GM18858 (cell line): Measurements from ENCODE around the gene TRMT1.

Experiments
- ATAC-seq: cut with Tn5 transposase; IDR thresholded peaks from one replicate; pipeline ENCODE4 v1.9.1; 2021; ENCODE audit not compliant: unreplicated experiment

Gene TRMT1

GRCh38 chr19:13092606-13093235 is 23.8 kb downstream of the TRMT1 start:
- ATAC-seq = no peak

- no peak for ATAC-seq
Observed at GRCh38 chr19:13092158-13092543, 24.4 kb downstream of the TRMT1 start.

- ATAC-seq = no peak
Observed at GRCh38 chr19:13091400-13092157, 25.0 kb downstream of the TRMT1 start.

GRCh38 chr19:13090511-13091231 is 25.9 kb downstream of the TRMT1 start:
- ATAC-seq = no peak

GRCh38 chr19:13089857-13090507 is 26.6 kb downstream of the TRMT1 start:
- ATAC-seq = no peak

GRCh38 chr19:13089139-13089856 is 27.2 kb downstream of the TRMT1 start:
- no peak for ATAC-seq

- no peak for ATAC-seq
Observed at GRCh38 chr19:13087795-13088537, 28.6 kb downstream of the TRMT1 start.

- no peak for ATAC-seq
Observed at GRCh38 chr19:13087295-13087694, 29.2 kb downstream of the TRMT1 start.

GRCh38 chr19:13086341-13086740 is 30.2 kb downstream of the TRMT1 start:
- no peak for ATAC-seq

- ATAC-seq = no peak
Observed at GRCh38 chr19:13085666-13086065, 30.9 kb downstream of the TRMT1 start.

GRCh38 chr19:13083627-13084026 is 32.9 kb downstream of the TRMT1 start:
- no peak for ATAC-seq

GRCh38 chr19:13083008-13083404 is 33.5 kb downstream of the TRMT1 start:
- no peak for ATAC-seq

GRCh38 chr19:13082192-13083007 is 34.1 kb downstream of the TRMT1 start:
- no peak for ATAC-seq

GRCh38 chr19:13079542-13079986 is 37.0 kb downstream of the TRMT1 start:
- ATAC-seq = no peak

- no peak for ATAC-seq
Observed at GRCh38 chr19:13078897-13079541, 37.5 kb downstream of the TRMT1 start.

GRCh38 chr19:13078381-13078780 is 38.2 kb downstream of the TRMT1 start:
- no peak for ATAC-seq

GRCh38 chr19:13077240-13077639 is 39.3 kb downstream of the TRMT1 start:
- ATAC-seq = no peak

GRCh38 chr19:13076787-13077186 is 39.8 kb downstream of the TRMT1 start:
- no peak for ATAC-seq

- ATAC-seq = no peak
Observed at GRCh38 chr19:13076320-13076719, 40.2 kb downstream of the TRMT1 start.
